NAMALWA (cell line): ENCODE measurements around the gene MSL1.

Experiments used
- DNase-seq: peaks from one replicate; pipeline ENCODE4 v3.0.0-alpha.2; 2015; ENCODE audit warnings: low spot score

The MSL1 gene

GRCh38 chr17:40121181-40122135 lies at the start of gene MSL1:
Gene MSL1, plus strand, starts transcription at chr17:40121971. Its CDS starts 642 bp downstream, at chr17:40122613.
- DNase-seq, result peak; percentile 78

- no peak for DNase-seq
These were observed 49.6 kb upstream of the MSL1 start for GRCh38 chr17:40072040-40072734.

GRCh38 chr17:40072735-40073346 lies 48.9 kb upstream of the MSL1 start:
- no peak for DNase-seq

GRCh38 chr17:40073454-40074174 lies 48.2 kb upstream of the MSL1 start:
- DNase-seq, result no peak

- no peak for DNase-seq
These were observed 47.6 kb upstream of the MSL1 start for GRCh38 chr17:40074175-40074512.

- no peak for DNase-seq
These were observed 46.9 kb upstream of the MSL1 start for GRCh38 chr17:40074871-40075200.

GRCh38 chr17:40075201-40075941 lies 46.4 kb upstream of the MSL1 start:
- peak; percentile 78 for DNase-seq

- DNase-seq, result no peak
These were observed 45.8 kb upstream of the MSL1 start for GRCh38 chr17:40075942-40076498.

- no peak for DNase-seq
These were observed 45.2 kb upstream of the MSL1 start for GRCh38 chr17:40076591-40076990.

- DNase-seq, result no peak
These were observed 42.2 kb upstream of the MSL1 start for GRCh38 chr17:40079545-40079944.

- no peak for DNase-seq
These were observed 37.3 kb upstream of the MSL1 start for GRCh38 chr17:40084477-40084876.

- DNase-seq, result peak; percentile 78
These were observed 35.4 kb upstream of the MSL1 start for GRCh38 chr17:40086150-40087044.

- DNase-seq, result no peak
These were observed 34.5 kb upstream of the MSL1 start for GRCh38 chr17:40087049-40087794.

- no peak for DNase-seq
These were observed 33.7 kb upstream of the MSL1 start for GRCh38 chr17:40087903-40088718.

GRCh38 chr17:40089077-40089895 lies 32.5 kb upstream of the MSL1 start:
- DNase-seq, result no peak

- DNase-seq, result no peak
These were observed 31.3 kb upstream of the MSL1 start for GRCh38 chr17:40090237-40091119.
